GM21717 (cell line): Measurements from ENCODE around the gene SCAPER.

Experiments used
- ATAC-seq: cut with Tn5 transposase; IDR thresholded peaks from one replicate; pipeline ENCODE4 v1.9.1; 2021; ENCODE audit warnings: mild to moderate bottlenecking, moderate library complexity; ENCODE audit not compliant: unreplicated experiment

SCAPER gene

GRCh38 chr15:76682833-76683232 lies 222.3 kb downstream of the SCAPER start:
- ATAC-seq: no peak

DNA sequence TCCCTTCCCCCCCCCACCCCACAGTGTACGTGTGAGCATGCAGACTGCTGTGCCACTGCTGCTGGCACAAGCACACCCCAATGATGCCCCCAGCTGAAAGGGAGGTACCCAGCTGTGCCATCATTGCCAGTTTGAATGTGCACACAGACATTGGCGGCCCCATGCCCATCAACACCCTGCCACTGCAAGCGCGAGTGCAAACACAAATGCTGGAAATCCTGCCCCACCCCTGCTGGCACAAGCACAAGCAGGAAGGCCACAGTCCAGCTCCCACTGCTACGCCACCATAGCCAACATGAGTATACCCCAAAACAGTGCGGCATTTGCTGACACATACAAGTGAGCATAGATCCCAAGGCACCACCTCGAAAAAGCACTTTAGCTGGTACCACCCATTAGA lies 222.9 kb downstream of the SCAPER start:
- no peak for ATAC-seq

GRCh38 chr15:76678766-76679165 lies 226.4 kb downstream of the SCAPER start:
- no peak for ATAC-seq

DNA sequence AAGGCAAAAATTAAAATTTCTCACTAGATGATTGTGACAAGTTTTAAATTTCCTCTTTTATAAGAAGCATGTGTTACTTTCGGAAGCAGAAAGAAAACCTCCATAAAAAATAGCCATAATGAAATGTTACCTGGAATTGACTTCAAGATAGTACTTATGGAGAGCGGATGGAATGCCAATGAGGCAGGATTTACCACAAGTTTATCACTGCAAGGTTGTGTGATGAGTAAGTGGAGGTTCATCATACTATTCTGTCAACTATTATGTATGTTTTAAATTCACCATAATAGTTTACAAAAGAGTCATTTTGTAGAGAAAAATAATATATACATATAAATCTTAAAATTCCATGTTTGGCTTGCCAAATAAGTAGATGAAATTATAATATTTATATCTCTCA lies 230.3 kb downstream of the SCAPER start:
- ATAC-seq: no peak

- no peak for ATAC-seq
Observed at GRCh38 chr15:76669521-76670207, 235.5 kb downstream of the SCAPER start.

- no peak for ATAC-seq
Observed at GRCh38 chr15:76668900-76669299, 236.2 kb downstream of the SCAPER start.

DNA sequence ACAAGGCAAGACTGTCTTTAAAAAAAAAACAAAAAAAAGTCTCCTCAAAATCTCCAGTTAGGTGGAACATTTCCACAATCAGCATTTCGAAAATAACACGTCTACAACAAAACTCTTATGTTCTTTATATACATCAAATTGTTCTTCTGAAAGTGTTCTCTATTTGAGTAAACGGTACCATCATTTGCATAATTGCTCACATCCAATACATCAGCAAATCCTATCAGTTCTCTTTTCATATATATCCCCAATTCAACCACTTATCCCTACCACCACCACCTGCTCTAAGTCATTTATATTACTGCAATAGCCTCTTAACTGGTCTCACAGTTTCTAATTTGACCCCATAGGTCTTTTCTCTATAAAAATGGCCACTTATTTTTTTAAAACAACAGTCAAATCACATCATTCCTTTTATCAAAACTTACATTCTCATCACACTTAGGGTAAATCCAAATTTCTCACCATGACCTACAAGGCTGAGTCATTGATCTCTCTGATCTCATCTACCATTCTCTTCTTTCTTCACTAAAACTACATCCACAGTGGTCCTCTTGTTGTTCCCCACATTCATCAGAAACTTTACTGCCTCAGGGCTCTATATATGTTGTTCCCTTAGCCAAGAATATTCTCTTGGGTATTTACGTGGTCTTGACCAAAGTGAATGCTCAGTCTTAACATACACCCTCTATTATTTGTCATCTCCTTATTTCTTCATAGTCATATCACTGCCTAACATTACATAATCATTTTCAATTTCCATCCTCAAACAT lies 237.0 kb downstream of the SCAPER start:
- no peak for ATAC-seq

GRCh38 chr15:76664895-76665294 lies 240.2 kb downstream of the SCAPER start:
- ATAC-seq: no peak

- no peak for ATAC-seq
Observed at GRCh38 chr15:76664411-76664810, 240.7 kb downstream of the SCAPER start.

DNA sequence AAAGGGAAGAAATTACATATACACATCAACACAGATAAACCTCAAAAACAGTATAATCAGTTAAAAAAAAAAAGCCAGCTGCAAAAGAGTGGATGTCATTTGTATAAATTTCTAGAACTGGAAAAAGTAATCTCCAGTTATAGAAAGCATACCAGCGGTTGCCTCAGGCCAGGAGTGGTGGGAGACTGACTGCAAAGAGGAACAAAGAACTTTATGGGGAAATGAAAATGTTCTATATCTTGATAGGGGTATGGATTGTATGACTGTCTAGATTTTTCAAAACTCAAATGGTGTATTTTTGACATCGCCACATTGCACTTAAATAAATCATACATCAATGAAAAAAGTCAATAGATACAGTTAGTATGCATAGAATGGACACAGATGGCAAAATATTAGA lies 241.6 kb downstream of the SCAPER start:
- no peak for ATAC-seq

DNA sequence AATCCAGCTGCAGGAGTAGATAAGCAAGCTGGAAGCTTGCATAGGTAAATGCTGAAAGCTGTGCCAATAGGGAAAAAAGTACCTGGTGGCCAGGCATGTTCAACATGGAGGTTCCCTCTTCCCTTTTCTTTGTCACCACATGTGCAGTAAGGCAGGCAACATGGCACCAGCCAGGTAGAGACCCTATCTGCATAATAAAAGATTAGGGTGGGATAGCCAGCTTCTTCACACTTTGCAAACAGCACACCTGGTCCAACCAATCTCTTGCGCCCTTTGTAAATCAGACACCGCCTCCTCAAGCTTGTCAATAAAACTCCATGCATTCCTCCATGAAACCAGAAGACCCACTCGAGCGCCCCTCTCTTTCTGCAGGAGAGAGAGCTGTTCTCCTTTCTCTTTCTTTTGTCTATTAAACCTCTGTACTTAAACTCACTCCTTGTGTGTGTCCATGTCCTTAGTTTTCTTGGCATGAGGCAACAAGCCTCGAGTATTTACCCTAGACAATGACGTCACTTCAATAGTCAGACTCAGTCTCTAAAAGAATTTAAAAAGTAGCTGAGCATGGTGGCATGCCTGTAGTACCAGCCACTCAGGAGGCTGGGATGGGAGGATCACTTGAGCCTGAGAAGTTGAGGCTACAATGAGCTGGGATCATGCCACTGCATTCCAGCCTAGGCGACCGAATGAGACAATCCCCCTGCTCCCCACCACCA lies 256.3 kb downstream of the SCAPER start:
- ATAC-seq: no peak

- no peak for ATAC-seq
Observed at GRCh38 chr15:76647612-76648011, 257.5 kb downstream of the SCAPER start.

- ATAC-seq: no peak
Observed at GRCh38 chr15:76644646-76645045, 260.5 kb downstream of the SCAPER start.

DNA sequence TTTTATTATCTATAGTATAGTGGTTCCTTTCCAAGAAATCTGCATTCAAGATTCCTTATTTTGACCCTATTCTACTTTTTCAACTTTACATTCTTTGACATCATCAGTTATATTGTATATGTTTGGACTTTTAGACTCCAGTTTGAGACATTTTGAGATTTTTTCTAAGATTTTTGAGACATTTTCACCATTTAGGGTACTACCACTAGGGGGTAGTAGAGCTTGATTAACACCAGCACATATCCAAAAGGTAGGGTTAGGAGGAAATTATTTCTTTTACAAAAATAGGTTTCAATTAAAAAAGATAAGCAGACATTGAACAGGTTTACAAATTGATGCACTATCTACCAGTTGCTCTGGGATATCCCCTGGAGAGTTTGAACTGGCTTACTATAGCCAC lies 262.5 kb downstream of the SCAPER start:
- ATAC-seq: no peak

- no peak for ATAC-seq
Observed at GRCh38 chr15:76637166-76637565, 268.0 kb downstream of the SCAPER start.

DNA sequence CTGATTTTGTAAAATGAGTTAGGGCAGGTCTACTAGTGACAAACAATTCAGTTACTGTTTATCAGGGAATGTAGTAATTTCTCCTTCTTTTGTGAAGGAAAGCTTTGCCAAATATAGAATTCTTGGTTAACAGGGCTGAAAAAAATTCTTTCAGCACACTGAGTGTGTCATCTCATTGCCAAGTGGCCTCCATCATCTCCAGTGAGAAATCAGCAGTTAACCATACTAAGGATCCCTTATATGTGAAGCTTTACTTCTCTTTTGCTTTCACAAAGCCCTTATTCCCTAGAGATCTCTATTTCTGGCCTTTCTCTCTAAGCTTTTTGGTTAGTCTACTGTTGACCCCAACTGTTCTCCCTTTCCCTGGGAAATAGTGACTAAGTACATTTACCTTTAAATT lies 269.1 kb downstream of the SCAPER start:
- ATAC-seq: no peak

DNA sequence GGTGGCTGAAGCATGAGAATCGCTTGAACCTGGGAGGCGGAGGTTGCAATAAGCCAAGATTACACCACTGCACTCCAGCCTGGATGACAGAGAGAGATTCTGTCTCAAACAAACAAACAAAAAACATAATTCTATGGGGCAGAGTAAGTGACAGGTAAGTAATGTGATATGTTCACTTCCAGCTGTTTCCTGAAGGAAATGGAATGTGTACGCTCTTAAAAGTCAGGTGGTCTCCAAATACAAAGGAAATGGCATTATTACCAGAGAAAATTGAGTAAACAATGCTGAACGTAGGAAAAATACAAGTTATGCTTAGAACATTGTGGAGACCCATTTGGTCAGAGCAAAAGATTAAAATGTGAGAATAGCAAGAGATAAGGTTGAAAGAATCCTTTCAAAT lies 278.5 kb downstream of the SCAPER start:
- no peak for ATAC-seq

- ATAC-seq: no peak
Observed at GRCh38 chr15:76625267-76625666, 279.9 kb downstream of the SCAPER start.

DNA sequence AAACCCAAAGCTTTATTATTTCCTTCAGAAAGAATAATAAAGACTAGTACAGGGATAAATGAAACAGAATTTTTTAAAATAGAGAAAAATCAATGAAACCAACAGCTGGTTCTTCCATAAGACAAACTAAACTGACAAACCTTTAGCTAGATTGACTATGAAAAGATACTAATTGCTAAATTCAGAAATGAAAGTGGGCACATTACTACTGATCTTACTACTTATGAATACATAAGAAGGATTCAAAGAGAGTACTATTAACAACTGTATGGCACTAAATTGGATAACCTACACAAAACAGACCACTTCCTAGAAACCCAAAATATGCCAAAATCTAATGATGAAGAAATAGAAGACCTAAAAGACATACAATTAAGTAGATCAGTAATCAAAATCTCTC lies 290.4 kb downstream of the SCAPER start:
- no peak for ATAC-seq

GRCh38 chr15:76588811-76589747 lies 316.1 kb downstream of the SCAPER start:
- no peak for ATAC-seq

- no peak for ATAC-seq
Observed at GRCh38 chr15:76585576-76585897, 319.6 kb downstream of the SCAPER start.
